OCI-LY3 (cell line): ENCODE data around the gene PRDX3.

Experiments
- EZH2phosphoT487 ChIP-seq: fragments of 200-600 bp; shearing (Covaris generic); IDR thresholded peaks from 2 replicates; pipeline ENCODE4 v1.6.1; 2018; ENCODE audit warnings: antibody characterized with exemption, mixed run types, low read depth
- TF ChIP-seq, protein P1 (sequence below): fragments of 200-600, 300-600 bp; sonication (generic); IDR thresholded peaks from 2 replicates; pipeline ENCODE4 v1.5.1; 2014; ENCODE audit warnings: antibody characterized with exemption, low read length, low read depth

DNA sequence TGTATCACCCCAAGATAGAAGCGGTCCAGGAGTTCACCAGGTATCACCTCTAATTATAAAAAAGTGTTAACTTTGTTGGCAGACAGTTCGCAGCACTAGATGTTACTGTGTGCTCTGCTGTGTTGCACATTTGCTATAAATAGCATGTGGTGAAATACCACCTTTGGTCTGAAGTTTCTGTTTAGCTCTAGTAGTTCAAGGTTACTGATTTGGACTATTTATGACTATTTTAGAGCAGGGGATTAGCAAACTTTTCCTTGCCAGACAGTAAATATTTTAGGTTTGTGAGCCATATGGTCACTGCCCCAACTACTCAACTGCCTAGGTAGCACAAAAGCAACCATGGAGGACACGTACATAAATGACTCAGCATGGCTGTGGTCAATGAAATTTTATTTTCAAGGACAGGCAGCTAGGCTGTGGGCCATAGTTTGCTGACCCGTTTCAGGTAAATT lies 58.2 kb downstream of the PRDX3 start:
- TF ChIP-seq, protein P1, sequence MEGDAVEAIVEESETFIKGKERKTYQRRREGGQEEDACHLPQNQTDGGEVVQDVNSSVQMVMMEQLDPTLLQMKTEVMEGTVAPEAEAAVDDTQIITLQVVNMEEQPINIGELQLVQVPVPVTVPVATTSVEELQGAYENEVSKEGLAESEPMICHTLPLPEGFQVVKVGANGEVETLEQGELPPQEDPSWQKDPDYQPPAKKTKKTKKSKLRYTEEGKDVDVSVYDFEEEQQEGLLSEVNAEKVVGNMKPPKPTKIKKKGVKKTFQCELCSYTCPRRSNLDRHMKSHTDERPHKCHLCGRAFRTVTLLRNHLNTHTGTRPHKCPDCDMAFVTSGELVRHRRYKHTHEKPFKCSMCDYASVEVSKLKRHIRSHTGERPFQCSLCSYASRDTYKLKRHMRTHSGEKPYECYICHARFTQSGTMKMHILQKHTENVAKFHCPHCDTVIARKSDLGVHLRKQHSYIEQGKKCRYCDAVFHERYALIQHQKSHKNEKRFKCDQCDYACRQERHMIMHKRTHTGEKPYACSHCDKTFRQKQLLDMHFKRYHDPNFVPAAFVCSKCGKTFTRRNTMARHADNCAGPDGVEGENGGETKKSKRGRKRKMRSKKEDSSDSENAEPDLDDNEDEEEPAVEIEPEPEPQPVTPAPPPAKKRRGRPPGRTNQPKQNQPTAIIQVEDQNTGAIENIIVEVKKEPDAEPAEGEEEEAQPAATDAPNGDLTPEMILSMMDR: no peak
- no peak for TF ChIP-seq EZH2phosphoT487
